Neural progenitor cell (in vitro differentiated cells): Measurements from ENCODE around the gene RIMS1.

Experiments used
- CTCF ChIP-seq: fragments of 200-600 bp; sonication (generic); IDR thresholded peaks from 2 replicates; pipeline ENCODE4 v1.5.1; 2017; ENCODE audit warnings: antibody characterized with exemption, mild to moderate bottlenecking
- EZH2 ChIP-seq: fragments of 200-600 bp; sonication (generic); IDR thresholded peaks from 2 replicates; pipeline ENCODE4 v1.6.1; 2017; ENCODE audit warnings: antibody characterized with exemption, mild to moderate bottlenecking, moderate library complexity
- EZH2phosphoT487 ChIP-seq: fragments of 200-600 bp; sonication (generic); IDR thresholded peaks from 2 replicates; pipeline ENCODE4 v1.6.1; 2017; ENCODE audit warnings: antibody characterized with exemption

GRCh38 chr6:72282201-72282600, 395.9 kb downstream of the RIMS1 start:
- TF ChIP-seq CTCF (no peak), EZH2phosphoT487 (no peak), EZH2 (no peak)
